GM12878 (cell line): ENCODE results near the gene AIG1.

ENCODE experiments used
- HDGF ChIP-seq: fragments of 450-650 bp; IDR thresholded peaks from 2 replicates; pipeline ENCODE4 v1.6.1; 2016; ENCODE audit warnings: antibody characterized with exemption
- PML ChIP-seq: IDR thresholded peaks from 2 replicates; pipeline ENCODE4 v1.6.1; 2012; ENCODE audit warnings: low read length, inconsistent platforms
- ZNF384 ChIP-seq: IDR thresholded peaks from 2 replicates; pipeline ENCODE4 v1.6.1; 2012; ENCODE audit warnings: low read depth, mild to moderate bottlenecking, low read length, improper control_type of control experiment, borderline replicate concordance

DNA sequence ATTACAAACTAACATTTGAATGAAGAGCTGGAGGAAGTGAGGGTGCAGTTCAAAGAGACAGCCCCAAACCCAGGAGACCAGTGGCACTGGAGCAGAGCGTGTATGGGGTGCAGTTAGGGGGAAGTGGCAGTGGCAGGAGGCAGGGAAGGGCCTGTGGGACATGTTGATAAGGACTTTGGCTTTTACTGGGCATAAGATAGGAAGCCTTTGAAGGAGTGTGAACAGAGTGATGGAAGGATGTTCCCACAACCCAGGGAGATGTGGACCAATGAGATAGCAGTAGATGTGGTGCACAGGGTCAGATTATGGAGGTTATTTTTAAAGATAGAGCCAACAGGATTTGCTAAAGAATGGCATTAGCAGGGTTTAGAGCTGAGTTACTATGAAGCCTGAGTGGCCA lies 56.4 kb downstream of the AIG1 start:
- no peak for TF ChIP-seq HDGF
- TF ChIP-seq ZNF384: no peak
- no peak for TF ChIP-seq PML
